Lower leg skin (tissue), 4 donors: ENCODE measurements around the gene VIT. TPM values are rescaled to one million over a fixed set of nuclear protein-coding genes. Genes with fewer than 3 reads are reported as not detected.
A peak's percentile ranks its signal among the peaks of the same experiment; 100 is the strongest.

Experiments used
- DNase-seq, 2 donors: peaks; one replicate each; pipeline ENCODE4 v3.0.0-alpha.2; 2019; ENCODE audit warnings: low spot score in 2 of 2
- H3K4me3 ChIP-seq: fragments of 200-600 bp; sonication (generic); 2 replicates; pipeline ENCODE4 v1.5.1; 2017; ENCODE audit warnings: mild to moderate bottlenecking, low read depth; ENCODE audit not compliant: poor library complexity, severe bottlenecking
- POLR2A ChIP-seq, 2 donors: fragments of 450-650 bp; IDR thresholded peaks; one replicate each; pipeline ENCODE4 v1.6.1; 2016 to 2017; ENCODE audit warnings: antibody characterized with exemption in 2 of 2, mild to moderate bottlenecking in 1 of 2, moderate library complexity in 1 of 2
- WGBS, 2 donors: methylation state at CpG; one replicate each; pipeline ENCODE4 v1.1.5; 2018; 5-methylcytosine and 5-hydroxymethylcytosine counted together
- intact Hi-C: fragments of 100-400 bp; cut with DNase I; formaldehyde crosslinking; loops from one replicate; pipeline ENCODE4 v1.15.0; 2023; ENCODE audit warnings: low total_unique reads
- total RNA-seq, 4 donors: library from RNA; depleted of rRNA; stranded (reverse); fragments of >200 nt; gene quantifications; one replicate each; pipeline ENCODE4 v1.1.0, GENCODE V29; 2016
- TF ChIP-seq, protein P1 (sequence below), 3 donors: fragments of 450-650 bp; IDR thresholded peaks; one replicate each; pipeline ENCODE4 v1.5.1; 2016; ENCODE audit warnings: antibody characterized with exemption in 3 of 3, mild to moderate bottlenecking in 3 of 3, moderate library complexity in 2 of 3

Gene VIT
- total RNA-seq, 4 donors from 2014 or later = 10.0 to 23.7 (median 13.8) TPM

DNA sequence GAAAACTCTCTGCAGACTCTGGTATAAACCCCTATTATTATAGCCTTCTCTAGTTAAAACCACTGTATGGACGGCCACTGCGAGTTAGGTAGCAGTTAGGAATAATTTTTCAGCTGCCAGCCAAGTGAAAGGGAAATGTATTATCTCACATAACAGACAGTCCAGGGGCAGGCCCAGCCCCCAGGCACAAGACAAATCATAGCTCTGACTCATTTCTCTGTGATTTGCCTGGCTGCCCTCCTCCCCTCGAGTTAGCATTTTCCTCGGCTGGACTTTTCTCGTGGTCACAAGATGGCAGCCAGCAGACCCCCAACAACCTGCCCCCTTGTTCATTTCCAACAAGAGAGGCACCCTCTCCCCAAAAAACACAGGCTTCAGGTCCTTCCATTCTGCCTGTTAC lies 10.5 kb downstream of the VIT start:
- 28 to 46% methylated on average over 5 of the region's 5 CpGs for WGBS, 2 donors
- no peak overlapping the region for H3K4me3 ChIP-seq
- TF ChIP-seq, protein P1, sequence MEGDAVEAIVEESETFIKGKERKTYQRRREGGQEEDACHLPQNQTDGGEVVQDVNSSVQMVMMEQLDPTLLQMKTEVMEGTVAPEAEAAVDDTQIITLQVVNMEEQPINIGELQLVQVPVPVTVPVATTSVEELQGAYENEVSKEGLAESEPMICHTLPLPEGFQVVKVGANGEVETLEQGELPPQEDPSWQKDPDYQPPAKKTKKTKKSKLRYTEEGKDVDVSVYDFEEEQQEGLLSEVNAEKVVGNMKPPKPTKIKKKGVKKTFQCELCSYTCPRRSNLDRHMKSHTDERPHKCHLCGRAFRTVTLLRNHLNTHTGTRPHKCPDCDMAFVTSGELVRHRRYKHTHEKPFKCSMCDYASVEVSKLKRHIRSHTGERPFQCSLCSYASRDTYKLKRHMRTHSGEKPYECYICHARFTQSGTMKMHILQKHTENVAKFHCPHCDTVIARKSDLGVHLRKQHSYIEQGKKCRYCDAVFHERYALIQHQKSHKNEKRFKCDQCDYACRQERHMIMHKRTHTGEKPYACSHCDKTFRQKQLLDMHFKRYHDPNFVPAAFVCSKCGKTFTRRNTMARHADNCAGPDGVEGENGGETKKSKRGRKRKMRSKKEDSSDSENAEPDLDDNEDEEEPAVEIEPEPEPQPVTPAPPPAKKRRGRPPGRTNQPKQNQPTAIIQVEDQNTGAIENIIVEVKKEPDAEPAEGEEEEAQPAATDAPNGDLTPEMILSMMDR (IDR thresholded peaks at IDR 0.05) = no peak
- no peak for TF ChIP-seq POLR2A (IDR thresholded peaks at IDR 0.05)
- peak; percentile 54 to 83 for DNase-seq
- intact Hi-C loops = loop anchor here (2.0 kb wide), 1 partner anchor 26 kb away; no protein-coding TSS in a partner anchor

DNA sequence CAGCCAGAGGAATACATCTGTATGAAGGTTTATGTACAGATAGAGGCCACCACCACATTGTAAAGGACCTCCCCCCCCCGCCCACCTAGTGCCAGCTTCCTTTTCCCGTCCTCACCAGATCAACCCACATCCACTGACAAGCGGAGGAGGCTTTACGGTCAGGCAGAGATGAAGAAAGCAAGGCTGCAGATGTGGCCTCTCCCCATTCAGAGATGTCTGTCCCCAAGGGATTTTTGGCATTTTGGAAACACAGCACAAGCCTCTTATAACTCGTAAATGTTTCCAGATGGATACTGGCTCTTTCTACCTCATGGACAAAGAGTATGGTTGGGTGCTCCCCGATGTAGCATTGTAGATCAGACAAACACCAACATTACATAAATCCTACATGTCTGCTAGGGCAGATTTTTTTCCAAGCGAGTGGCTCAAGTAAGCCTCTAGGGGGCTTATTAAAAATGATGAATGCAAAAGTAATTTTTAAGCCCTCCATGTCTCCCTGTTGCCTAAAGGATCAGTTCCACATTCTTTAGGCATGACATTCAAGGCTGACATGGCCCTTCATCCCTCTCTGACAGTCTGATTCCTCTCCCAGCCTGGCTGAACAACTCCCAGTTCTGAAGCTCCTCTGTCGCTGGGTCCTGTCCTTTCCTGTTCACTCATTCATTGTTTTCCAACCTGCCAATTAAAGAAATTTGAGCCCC lies 11.7 kb downstream of the VIT start:
- WGBS, 2 donors = 56 to 57% methylated on average over 8 of the region's 8 CpGs
- intact Hi-C loops = no loop called here
- peak; percentile 34 to 85 for DNase-seq

DNA sequence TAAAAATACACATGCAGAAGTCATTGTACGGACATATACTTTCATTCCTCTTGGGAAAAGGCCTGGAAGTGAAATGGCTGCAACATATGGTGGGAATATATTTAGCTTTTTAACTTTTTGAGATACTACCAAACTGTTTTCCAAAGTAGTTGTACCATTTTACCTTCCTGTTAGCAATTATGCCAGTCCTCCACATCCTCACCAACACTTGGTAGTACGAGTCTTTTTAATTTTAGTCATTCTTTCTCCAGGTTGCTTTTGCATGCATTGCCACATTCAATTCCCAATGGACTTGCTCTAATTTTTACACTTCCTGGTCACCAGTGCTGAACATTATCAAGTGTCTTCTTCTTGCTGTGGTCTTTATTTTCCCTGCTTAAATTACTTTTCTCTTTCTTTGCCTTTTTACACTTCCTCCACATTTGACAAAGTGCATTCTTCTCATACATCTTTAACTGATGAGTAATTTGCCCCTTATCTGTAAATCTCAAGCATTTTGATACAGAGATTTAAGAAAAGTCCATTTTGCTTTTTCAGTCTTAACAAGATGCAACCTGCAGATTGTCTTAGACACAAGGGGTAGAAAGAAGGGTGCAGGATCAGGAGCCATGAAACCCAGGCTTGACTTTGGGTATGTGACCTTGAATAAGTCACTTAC lies 14.5 kb downstream of the VIT start:
- intact Hi-C loops = no loop called here
- TF ChIP-seq, protein P1 (IDR thresholded peaks at IDR 0.05) = no peak
- no peak for TF ChIP-seq POLR2A (IDR thresholded peaks at IDR 0.05)
- DNase-seq = no peak
- H3K4me3 ChIP-seq = no peak overlapping the region
- 68 to 99% methylated on average over 2 of the region's 2 CpGs for WGBS, 2 donors

More for the DNA sequence above, 11.7 kb downstream of the VIT start:
- H3K4me3 ChIP-seq = no peak overlapping the region
- TF ChIP-seq POLR2A (IDR thresholded peaks at IDR 0.05) = no peak

DNA sequence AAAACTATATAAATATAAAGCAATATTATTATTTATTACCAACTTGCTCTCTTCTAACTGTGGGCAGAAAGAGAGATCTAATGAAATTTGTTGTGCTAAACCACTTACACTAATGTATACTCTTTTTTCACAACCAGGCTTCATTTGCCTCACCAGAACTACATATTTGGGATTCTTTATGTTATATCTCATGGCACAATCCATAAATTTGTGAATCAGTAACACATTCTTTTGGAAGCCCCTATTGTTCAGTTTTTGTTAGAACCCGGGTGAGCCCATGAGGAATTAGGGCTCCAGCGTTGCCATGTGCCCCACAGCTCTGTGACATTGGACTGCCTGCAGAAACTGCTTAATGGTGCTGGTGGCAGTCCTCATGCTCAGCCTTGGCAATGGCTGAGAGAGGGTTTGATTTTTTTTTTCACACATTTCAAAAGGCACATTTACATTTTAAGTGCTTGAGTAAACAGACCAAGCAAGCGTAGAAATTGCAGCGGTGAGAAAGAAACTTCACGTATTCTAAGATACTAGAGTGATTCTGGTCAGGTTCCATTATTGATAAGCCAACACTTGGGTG lies 15.3 kb downstream of the VIT start:
- no peak for TF ChIP-seq POLR2A (IDR thresholded peaks at IDR 0.05)
- TF ChIP-seq, protein P1 (IDR thresholded peaks at IDR 0.05) = no peak
- H3K4me3 ChIP-seq = no peak overlapping the region
- peak in 1 of 2 donors; percentile 29 for DNase-seq
- intact Hi-C loops = no loop called here
- WGBS, 2 donors = 57 to 73% methylated on average over 5 of the region's 5 CpGs

DNA sequence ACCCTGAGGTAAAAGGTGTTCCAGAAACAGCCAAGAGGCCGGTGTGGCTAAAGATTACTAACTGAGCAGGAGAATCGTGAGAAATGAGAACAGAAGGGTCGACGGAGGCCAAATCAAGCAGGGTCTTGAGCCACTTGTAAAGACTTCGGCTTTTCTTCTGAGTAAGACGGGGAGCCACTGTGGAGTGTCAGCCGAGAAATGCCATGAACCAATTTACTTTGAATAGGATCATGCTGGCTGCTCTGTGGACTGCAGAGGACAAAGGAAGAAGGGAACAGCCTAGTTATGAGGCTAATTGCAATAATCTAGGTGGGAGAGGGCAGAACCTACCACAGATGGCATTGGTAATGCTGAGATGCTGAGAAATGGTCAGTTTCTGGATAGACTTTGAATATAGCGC lies 16.8 kb downstream of the VIT start:
- DNase-seq = no peak
- intact Hi-C loops = no loop called here
- no peak overlapping the region for H3K4me3 ChIP-seq
- WGBS, 2 donors = 82 to 84% methylated on average over 8 of the region's 8 CpGs
- no peak for TF ChIP-seq POLR2A (IDR thresholded peaks at IDR 0.05)
- TF ChIP-seq, protein P1 (IDR thresholded peaks at IDR 0.05) = no peak

DNA sequence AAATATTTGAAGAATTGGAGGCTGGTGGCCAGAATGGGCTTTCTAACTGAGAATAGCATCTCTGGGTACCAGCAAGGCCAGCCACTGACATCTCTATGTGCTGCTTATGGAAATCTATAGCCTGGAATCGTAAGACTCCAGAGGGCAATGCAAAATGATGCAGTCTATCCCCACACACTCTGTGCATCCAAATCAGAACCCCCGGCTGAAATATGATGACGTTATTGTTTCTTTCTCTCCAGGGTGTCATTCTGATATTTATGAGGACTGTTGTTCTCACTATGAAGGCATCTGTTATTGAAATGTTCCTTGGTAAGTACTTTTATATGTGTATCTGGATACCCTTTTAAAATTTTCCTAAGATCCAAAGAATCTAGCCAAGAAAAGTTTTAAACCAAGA lies 19.6 kb downstream of the VIT start:
- WGBS, 2 donors = 65 to 69% methylated on average over 3 of the region's 3 CpGs
- TF ChIP-seq POLR2A (IDR thresholded peaks at IDR 0.05) = no peak
- TF ChIP-seq, protein P1 (IDR thresholded peaks at IDR 0.05) = no peak
- H3K4me3 ChIP-seq = no peak overlapping the region
- no peak for DNase-seq
- intact Hi-C loops = no loop called here
